GM23338 (cell line): ENCODE measurements around the gene ECM2.

ENCODE experiments used
- CTCF ChIP-seq, 2 experiments: fragments of 200-600 bp in 1 of 2; sonication (generic) in 1 of 2; conservative IDR thresholded peaks; 2 replicates each; pipeline versions ENCODE4 v1.5.1 to v1.6.1; 2016 to 2017; ENCODE audit warnings: antibody characterized with exemption in 2 of 2, low read depth in 2 of 2, mild to moderate bottlenecking in 2 of 2, moderate library complexity in 1 of 2
- EZH2 ChIP-seq: fragments of 200-600 bp; sonication (generic); IDR thresholded peaks from one replicate; pipeline ENCODE4 v1.8.0; 2017; ENCODE audit warnings: antibody characterized with exemption, mild to moderate bottlenecking, low read depth; ENCODE audit not compliant: unreplicated experiment

GRCh38 chr9:92463387-92463786 is 72.4 kb downstream of the ECM2 start:
- TF ChIP-seq CTCF (conservative IDR thresholded peaks at IDR 0.05; ENCODE audit: low read depth in 2 of 2), result no peak
- TF ChIP-seq EZH2, result no peak
